SH-SY5Y (cell line): ENCODE data around the gene PFDN1.

Source experiments
- GATA2 ChIP-seq: IDR thresholded peaks from 2 replicates; pipeline ENCODE4 v1.6.1; 2011; ENCODE audit warnings: mild to moderate bottlenecking, low read depth, low read length
- GATA3 ChIP-seq: IDR thresholded peaks from 2 replicates; pipeline ENCODE4 v1.6.1; 2011; ENCODE audit warnings: low read depth, mild to moderate bottlenecking, low read length, moderate library complexity

GRCh38 chr5:140240987-140241706, 61.8 kb downstream of the PFDN1 start:
- TF ChIP-seq GATA2 (no peak), GATA3 (no peak)
